SK-N-SH (cell line): ENCODE data around the gene ANKRD13B. TPM values are rescaled to one million over a fixed set of nuclear protein-coding genes. Genes with fewer than 3 reads are reported as not detected.

ENCODE experiments used
- CTCF ChIA-PET: fragments of 300-600, 350-600 bp; formaldehyde crosslinking; extraction: SDS; loops from one replicate; lab custom pipeline; 2021; lab: Yijun Ruan, JAX
- POLR2A ChIA-PET: fragments of 350-600 bp; sonication (Branson Sonifier 250); formaldehyde crosslinking; extraction: SDS; loops from one replicate; lab custom pipeline; 2020; ENCODE audit warnings: antibody characterized with exemption, inconsistent platforms; lab: Yijun Ruan, JAX
- DNase-seq: peaks from one replicate; pipeline ENCODE4 v3.0.0; 2012
- H2AFZ ChIP-seq: fragments of 200-600 bp; sonication (generic); 2 replicates; pipeline ENCODE4 v1.8.1; 2016; ENCODE audit warnings: antibody characterized with exemption, mild to moderate bottlenecking, low read depth
- H3F3A ChIP-seq: fragments of 200-600 bp; sonication (generic); replicated peaks from 2 replicates; pipeline ENCODE3; 2016; ENCODE audit warnings: antibody characterized with exemption, mild to moderate bottlenecking; ENCODE audit not compliant: insufficient read depth
- H3K27ac ChIP-seq, 2 experiments: fragments of 200-500 bp in 1 of 2; fragments of 200-600 bp in 1 of 2; sonication (Bioruptor generic) in 1 of 2; sonication (generic), shearing (Covaris generic) in 1 of 2; 2 replicates each; pipeline versions ENCODE4 v1.5.1 to v1.6.1; 2014 to 2016; ENCODE audit warnings: low read depth in 2 of 2, inconsistent platforms in 1 of 2, low read length in 1 of 2, mild to moderate bottlenecking in 1 of 2, mixed read lengths in 1 of 2
- H3K27me3 ChIP-seq: fragments of 200-600 bp; sonication (generic), shearing (Covaris generic); 2 replicates; pipeline ENCODE4 v1.6.1; 2016; ENCODE audit warnings: mixed run types; ENCODE audit not compliant: insufficient read depth
- H3K36me3 ChIP-seq, 2 experiments: fragments of 200-500 bp in 1 of 2; fragments of 200-600 bp in 1 of 2; sonication (Bioruptor generic) in 1 of 2; sonication (generic) in 1 of 2; replicated peaks in 1 of 2; 2 replicates each; pipeline versions ENCODE3 to v1.5.1; 2014 to 2016; ENCODE audit warnings: low read length in 1 of 2, mild to moderate bottlenecking in 1 of 2; ENCODE audit not compliant: insufficient read depth in 2 of 2, control insufficient read depth in 1 of 2
- H3K4me1 ChIP-seq, 2 experiments: fragments of 200-500 bp in 1 of 2; fragments of 200-600 bp in 1 of 2; sonication (Bioruptor generic) in 1 of 2; sonication (generic), shearing (Covaris generic) in 1 of 2; 2 replicates each; pipeline versions ENCODE4 v1.5.1 to v1.6.1; 2014 to 2016; ENCODE audit warnings: low read depth in 1 of 2, low read length in 1 of 2, mixed run types in 1 of 2; ENCODE audit not compliant: insufficient read depth in 2 of 2, control insufficient read depth in 1 of 2
- H3K4me2 ChIP-seq: fragments of 200-600 bp; sonication (generic), shearing (Covaris generic); 2 replicates; pipeline ENCODE4 v1.6.1; 2017; ENCODE audit warnings: mixed run types
- H3K4me3 ChIP-seq, 2 experiments: fragments of 200-500 bp in 1 of 2; fragments of 200-600 bp in 1 of 2; sonication (Bioruptor generic) in 1 of 2; sonication (generic), shearing (Covaris generic) in 1 of 2; 2 replicates each; pipeline versions ENCODE4 v1.5.1 to v1.8.1; 2014 to 2016; ENCODE audit warnings: low read depth in 2 of 2, inconsistent platforms in 1 of 2, low read length in 1 of 2, mild to moderate bottlenecking in 1 of 2, mixed read lengths in 1 of 2, moderate library complexity in 1 of 2
- H3K79me2 ChIP-seq: fragments of 200-600 bp; sonication (generic); 2 replicates; pipeline ENCODE4 v1.8.1; 2017; ENCODE audit warnings: mild to moderate bottlenecking; ENCODE audit not compliant: insufficient read depth
- H3K9ac ChIP-seq: fragments of 200-600 bp; sonication (generic); 2 replicates; pipeline ENCODE4 v1.6.1; 2017; ENCODE audit warnings: mixed run types
- H3K9me2 ChIP-seq: fragments of 200-600 bp; sonication (generic); 2 replicates; pipeline ENCODE4 v1.6.1; 2017; ENCODE audit warnings: mixed run types
- H3K9me3 ChIP-seq: fragments of 200-600 bp; sonication (generic); 2 replicates; pipeline ENCODE4 v1.6.1; 2017; ENCODE audit warnings: mixed run types, mild to moderate bottlenecking, moderate library complexity
- H4K20me1 ChIP-seq: fragments of 200-600 bp; sonication (generic); 2 replicates; pipeline ENCODE4 v1.6.1; 2017; ENCODE audit warnings: mild to moderate bottlenecking, mixed run types; ENCODE audit not compliant: insufficient read depth
- EZH2phosphoT487 ChIP-seq: fragments of 200-600 bp; sonication (generic); IDR thresholded peaks from 2 replicates; pipeline ENCODE4 v1.6.1; 2017; ENCODE audit warnings: low read depth, mixed run types, mild to moderate bottlenecking, antibody characterized with exemption, moderate library complexity, borderline replicate concordance
- FOXJ3 ChIP-seq: sonication (generic); formaldehyde crosslinking; IDR thresholded peaks from 2 replicates; pipeline ENCODE4 v1.5.1; 2020; ENCODE audit warnings: mild to moderate bottlenecking, missing genetic modification reagents
- FOXM1 ChIP-seq: IDR thresholded peaks from 2 replicates; pipeline ENCODE4 v1.4.0; 2012; ENCODE audit warnings: low read depth, mild to moderate bottlenecking
- GABPA ChIP-seq: IDR thresholded peaks from 2 replicates; pipeline ENCODE4 v1.4.0; 2012; ENCODE audit warnings: low read depth, mild to moderate bottlenecking
- GATA2 ChIP-seq: sonication (generic); formaldehyde crosslinking; IDR thresholded peaks from 2 replicates; pipeline ENCODE4 v1.5.0; 2020; ENCODE audit warnings: mild to moderate bottlenecking, missing genetic modification reagents
- JUND ChIP-seq: IDR thresholded peaks from 2 replicates; pipeline ENCODE4 v1.4.0; 2012
- MAX ChIP-seq: IDR thresholded peaks from 2 replicates; pipeline ENCODE4 v1.4.0; 2012; ENCODE audit warnings: low read depth
- MEF2A ChIP-seq: IDR thresholded peaks from 2 replicates; pipeline ENCODE4 v1.4.0; 2012; ENCODE audit warnings: low read depth, borderline replicate concordance
- MXI1 ChIP-seq: IDR thresholded peaks from 2 replicates; pipeline ENCODE4 v1.6.1; 2012; ENCODE audit warnings: mild to moderate bottlenecking, low read depth, low read length, improper control_type of control experiment
- PBX3 ChIP-seq: IDR thresholded peaks from 2 replicates; pipeline ENCODE4; 2012
- RAD21 ChIP-seq: IDR thresholded peaks from 2 replicates; pipeline ENCODE4 v1.6.1; 2012; ENCODE audit warnings: mild to moderate bottlenecking, low read length
- REST ChIP-seq: IDR thresholded peaks from 2 replicates; pipeline ENCODE4 v1.6.1; 2012; ENCODE audit warnings: mild to moderate bottlenecking, low read depth, low read length, moderate library complexity
- RFX5 ChIP-seq: IDR thresholded peaks from 2 replicates; pipeline ENCODE4 v1.6.1; 2012; ENCODE audit warnings: mild to moderate bottlenecking, improper control_type of control experiment, low read length
- RXRA ChIP-seq: IDR thresholded peaks from 2 replicates; pipeline ENCODE4 v1.4.0; 2012; ENCODE audit warnings: low read depth, mild to moderate bottlenecking, borderline replicate concordance
- SIN3A ChIP-seq: IDR thresholded peaks from 2 replicates; pipeline ENCODE4 v1.6.1; 2012; ENCODE audit warnings: low read depth, mild to moderate bottlenecking, low read length, moderate library complexity, borderline replicate concordance
- SMC3 ChIP-seq: IDR thresholded peaks from 2 replicates; pipeline ENCODE4 v1.6.1; 2012; ENCODE audit warnings: low read depth, low read length, improper control_type of control experiment
- TCF12 ChIP-seq: IDR thresholded peaks from 2 replicates; pipeline ENCODE4 v1.4.0; 2012
- TEAD4 ChIP-seq: IDR thresholded peaks from 2 replicates; pipeline ENCODE4 v1.4.0; 2012; ENCODE audit warnings: mild to moderate bottlenecking, borderline replicate concordance; ENCODE audit not compliant: insufficient read depth
- YY1 ChIP-seq: IDR thresholded peaks from 2 replicates; pipeline ENCODE4 v1.4.0; 2012; ENCODE audit warnings: low read depth, mild to moderate bottlenecking
- WGBS: methylation state at CpG from one replicate; pipeline ENCODE4 v1.1.6; 2017; ENCODE audit warnings: low lambda C conversion rate; 5-methylcytosine and 5-hydroxymethylcytosine counted together
- polyA plus RNA-seq, 3 experiments: library from polyadenylated mRNA; depleted of rRNA; stranded (reverse); fragments of >200 nt; gene quantifications; 2 replicates each; pipeline ENCODE4 v1.2.3, GENCODE V29; 2012
- TF ChIP-seq, protein P1 (sequence below): IDR thresholded peaks from 2 replicates; pipeline ENCODE4 v1.4.0; 2012; ENCODE audit warnings: low read depth, borderline replicate concordance

ANKRD13B gene
- polyA plus RNA-seq, 1 of the 3 experiments (the other 2 are of a cell fraction) = 16.1 TPM

DNA sequence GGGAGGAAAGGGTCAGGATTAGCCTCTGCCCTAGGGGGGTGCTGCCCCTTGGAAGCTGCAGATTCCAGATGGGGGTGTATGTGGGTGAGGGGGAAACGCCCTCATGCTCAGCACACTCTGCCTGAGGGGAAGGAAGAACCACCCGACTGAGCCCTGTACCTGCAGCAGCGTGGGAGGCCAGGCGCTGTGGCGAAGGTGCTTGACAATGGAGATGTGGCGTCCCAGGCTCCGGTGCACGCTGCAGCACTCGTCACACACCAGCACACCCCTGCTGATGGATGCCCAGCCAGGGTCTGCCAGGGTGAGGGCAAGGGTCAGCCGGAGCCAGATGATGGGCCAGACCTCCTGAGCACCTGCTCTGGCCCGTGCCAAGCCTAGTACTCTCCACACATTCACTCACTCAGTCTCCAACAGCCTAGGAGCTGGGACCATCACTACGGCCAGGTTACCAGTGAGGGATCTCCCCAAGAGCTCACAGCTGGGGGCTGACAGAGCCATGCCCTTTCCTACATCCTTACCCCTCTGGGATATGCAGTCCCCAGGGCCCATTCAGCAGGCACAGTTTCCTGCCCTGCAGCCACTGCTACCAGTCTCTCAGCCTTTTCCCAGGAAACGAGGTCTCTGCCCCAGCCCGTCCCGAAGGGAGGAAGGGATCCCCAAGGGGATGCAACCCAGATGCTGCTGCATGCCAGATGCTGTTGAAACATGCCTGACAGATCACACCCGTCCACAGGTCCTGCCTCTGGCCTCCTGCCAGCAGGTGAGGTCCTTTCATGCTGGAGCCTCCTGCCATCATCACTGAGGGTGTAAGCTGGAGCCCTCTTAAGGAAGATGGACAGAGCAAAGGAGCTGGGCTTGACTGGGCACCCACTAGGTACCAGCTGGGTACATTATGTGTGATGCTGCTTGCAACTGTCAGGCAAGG lies 9.3 kb upstream of the ANKRD13B start:
- WGBS = 90% methylated on average over 9 of the region's 16 CpGs
- peak; percentile 23 for DNase-seq
- no peaks in the 10 kb centered on the region for H3K9me3 ChIP-seq

More for the DNA sequence above, 9.3 kb upstream of the ANKRD13B start:
- ChIA-PET CTCF (interaction anchor here (0.6 to 12.7 kb wide), 6 partner anchors 8 to 921 kb away, joined by 3 to 166 read pairs (median 3); partner anchors contain the start of genes ABHD15, ANKRD13B and TP53I13), POLR2A (interaction anchor here (1.4 kb wide), 1 partner anchor 8 kb away, joined by 3 read pairs; no protein-coding TSS in a partner anchor)
- Histone ChIP-seq H4K20me1 (peaks cover 70% of the 10 kb centered on the region), H3K27ac (no peak overlapping the region; a peak in 1 of 4 replicates), H3K9ac (no peak overlapping the region), H3K79me2 (peaks cover 70% of the 10 kb centered on the region), H3K4me3 (no peak overlapping the region), H3K4me2 (no peak overlapping the region), H2AFZ (no peak overlapping the region), H3K9me2 (no peaks in the 10 kb centered on the region), H3K36me3 (peaks cover 5 to 39% of the 10 kb centered on the region in 2 experiments), H3K4me1 (peaks cover 12 to 46% of the 10 kb centered on the region in 2 experiments; a peak in 3 of 4 replicates), H3K27me3 (no peaks in the 10 kb centered on the region), H3F3A (peaks cover 5% of the 10 kb centered on the region)
- TF ChIP-seq RFX5 (no peak), GABPA (no peak), FOXM1 (no peak), JUND (no peak), GATA2 (CRISPR knock-in tag) (no peak), SMC3 (no peak), SIN3A (no peak), MAX (no peak), MXI1 (no peak), MEF2A (no peak), RAD21 (no peak), TEAD4 (no peak), YY1 (no peak), REST (no peak), EZH2phosphoT487 (no peak), PBX3 (no peak), TCF12 (no peak), FOXJ3 (CRISPR knock-in tag) (no peak), RXRA (no peak)
- TF ChIP-seq, protein P1, sequence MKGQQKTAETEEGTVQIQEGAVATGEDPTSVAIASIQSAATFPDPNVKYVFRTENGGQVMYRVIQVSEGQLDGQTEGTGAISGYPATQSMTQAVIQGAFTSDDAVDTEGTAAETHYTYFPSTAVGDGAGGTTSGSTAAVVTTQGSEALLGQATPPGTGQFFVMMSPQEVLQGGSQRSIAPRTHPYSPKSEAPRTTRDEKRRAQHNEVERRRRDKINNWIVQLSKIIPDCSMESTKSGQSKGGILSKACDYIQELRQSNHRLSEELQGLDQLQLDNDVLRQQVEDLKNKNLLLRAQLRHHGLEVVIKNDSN = no peak
